ENCODE measurements around the gene RXRA. TPM values are rescaled to one million over a fixed set of nuclear protein-coding genes. Genes with fewer than 3 reads are reported as not detected.

RXRA gene
- polyA plus RNA-seq, 1 donor from 2014 or later: 2.7 TPM

DNA sequence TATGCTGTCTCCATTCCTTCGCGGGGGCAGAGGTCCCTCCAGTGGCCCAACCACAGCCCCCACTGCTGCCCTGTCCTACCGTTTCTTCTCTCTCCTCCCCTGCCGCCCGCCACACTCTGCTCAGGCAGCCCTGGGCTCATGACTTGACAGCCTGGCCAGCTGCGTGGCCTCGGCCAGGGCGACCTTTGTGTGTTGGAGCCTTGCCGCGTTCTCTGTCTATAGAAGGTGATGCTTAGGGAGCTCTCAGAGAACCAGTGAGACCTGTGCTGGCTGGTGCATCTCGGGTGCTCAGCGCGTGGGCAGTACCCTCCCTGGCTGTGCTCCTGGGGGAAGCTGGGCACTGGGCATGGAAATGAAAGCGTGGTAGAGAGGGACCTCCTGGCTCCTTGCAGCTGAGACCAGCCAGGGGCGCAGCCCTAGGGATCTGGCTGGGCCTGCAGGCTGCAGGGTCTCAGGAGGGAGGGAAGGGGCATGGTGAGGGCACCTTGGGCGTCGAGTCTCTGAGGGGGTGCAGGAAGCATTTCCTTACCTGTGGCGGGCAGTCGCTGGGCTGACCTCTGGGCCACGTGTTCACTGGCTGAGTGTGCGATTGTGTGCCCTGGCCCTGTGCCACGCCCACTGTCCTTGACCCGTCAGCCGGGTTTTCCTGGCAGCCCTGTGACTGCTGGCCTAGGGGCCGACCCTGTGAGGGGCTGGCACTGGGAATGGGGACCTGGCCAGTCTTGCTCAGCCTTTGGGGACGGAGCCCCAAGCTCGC is 50.3 kb downstream of the RXRA start:
- TF ChIP-seq EP300 (conservative IDR thresholded peaks at IDR 0.05; ENCODE audit: poor library complexity, severe bottlenecking): no peak
- no peak for TF ChIP-seq EZH2 (IDR thresholded peaks at IDR 0.05; ENCODE audit: borderline replicate concordance, insufficient read depth, low read length, poor library complexity, severe bottlenecking)
- no peak for TF ChIP-seq RAD21 (conservative IDR thresholded peaks at IDR 0.05)
- no peak for TF ChIP-seq TAF1 (IDR thresholded peaks at IDR 0.05; ENCODE audit: low read depth)
- TF ChIP-seq, protein P1, sequence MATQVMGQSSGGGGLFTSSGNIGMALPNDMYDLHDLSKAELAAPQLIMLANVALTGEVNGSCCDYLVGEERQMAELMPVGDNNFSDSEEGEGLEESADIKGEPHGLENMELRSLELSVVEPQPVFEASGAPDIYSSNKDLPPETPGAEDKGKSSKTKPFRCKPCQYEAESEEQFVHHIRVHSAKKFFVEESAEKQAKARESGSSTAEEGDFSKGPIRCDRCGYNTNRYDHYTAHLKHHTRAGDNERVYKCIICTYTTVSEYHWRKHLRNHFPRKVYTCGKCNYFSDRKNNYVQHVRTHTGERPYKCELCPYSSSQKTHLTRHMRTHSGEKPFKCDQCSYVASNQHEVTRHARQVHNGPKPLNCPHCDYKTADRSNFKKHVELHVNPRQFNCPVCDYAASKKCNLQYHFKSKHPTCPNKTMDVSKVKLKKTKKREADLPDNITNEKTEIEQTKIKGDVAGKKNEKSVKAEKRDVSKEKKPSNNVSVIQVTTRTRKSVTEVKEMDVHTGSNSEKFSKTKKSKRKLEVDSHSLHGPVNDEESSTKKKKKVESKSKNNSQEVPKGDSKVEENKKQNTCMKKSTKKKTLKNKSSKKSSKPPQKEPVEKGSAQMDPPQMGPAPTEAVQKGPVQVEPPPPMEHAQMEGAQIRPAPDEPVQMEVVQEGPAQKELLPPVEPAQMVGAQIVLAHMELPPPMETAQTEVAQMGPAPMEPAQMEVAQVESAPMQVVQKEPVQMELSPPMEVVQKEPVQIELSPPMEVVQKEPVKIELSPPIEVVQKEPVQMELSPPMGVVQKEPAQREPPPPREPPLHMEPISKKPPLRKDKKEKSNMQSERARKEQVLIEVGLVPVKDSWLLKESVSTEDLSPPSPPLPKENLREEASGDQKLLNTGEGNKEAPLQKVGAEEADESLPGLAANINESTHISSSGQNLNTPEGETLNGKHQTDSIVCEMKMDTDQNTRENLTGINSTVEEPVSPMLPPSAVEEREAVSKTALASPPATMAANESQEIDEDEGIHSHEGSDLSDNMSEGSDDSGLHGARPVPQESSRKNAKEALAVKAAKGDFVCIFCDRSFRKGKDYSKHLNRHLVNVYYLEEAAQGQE (IDR thresholded peaks at IDR 0.05; ENCODE audit: borderline replicate concordance): no peak
- TF ChIP-seq POLR2AphosphoS5 (IDR thresholded peaks at IDR 0.05): no peak
- TF ChIP-seq, protein P2, sequence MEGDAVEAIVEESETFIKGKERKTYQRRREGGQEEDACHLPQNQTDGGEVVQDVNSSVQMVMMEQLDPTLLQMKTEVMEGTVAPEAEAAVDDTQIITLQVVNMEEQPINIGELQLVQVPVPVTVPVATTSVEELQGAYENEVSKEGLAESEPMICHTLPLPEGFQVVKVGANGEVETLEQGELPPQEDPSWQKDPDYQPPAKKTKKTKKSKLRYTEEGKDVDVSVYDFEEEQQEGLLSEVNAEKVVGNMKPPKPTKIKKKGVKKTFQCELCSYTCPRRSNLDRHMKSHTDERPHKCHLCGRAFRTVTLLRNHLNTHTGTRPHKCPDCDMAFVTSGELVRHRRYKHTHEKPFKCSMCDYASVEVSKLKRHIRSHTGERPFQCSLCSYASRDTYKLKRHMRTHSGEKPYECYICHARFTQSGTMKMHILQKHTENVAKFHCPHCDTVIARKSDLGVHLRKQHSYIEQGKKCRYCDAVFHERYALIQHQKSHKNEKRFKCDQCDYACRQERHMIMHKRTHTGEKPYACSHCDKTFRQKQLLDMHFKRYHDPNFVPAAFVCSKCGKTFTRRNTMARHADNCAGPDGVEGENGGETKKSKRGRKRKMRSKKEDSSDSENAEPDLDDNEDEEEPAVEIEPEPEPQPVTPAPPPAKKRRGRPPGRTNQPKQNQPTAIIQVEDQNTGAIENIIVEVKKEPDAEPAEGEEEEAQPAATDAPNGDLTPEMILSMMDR (IDR thresholded peaks at IDR 0.05; ENCODE audit: poor library complexity, severe bottlenecking): no peak
- TF ChIP-seq SMC3 (conservative IDR thresholded peaks at IDR 0.05; ENCODE audit: poor library complexity): no peak
- no peak for TF ChIP-seq MXI1 (conservative IDR thresholded peaks at IDR 0.05; ENCODE audit: poor library complexity, severe bottlenecking)
- Histone ChIP-seq H3K36me3 (ENCODE audit: insufficient read depth, low read length) (no peaks in the 10 kb centered on the region), H3K9ac (ENCODE audit: low read length) (no peak overlapping the region), H3K9me3 (ENCODE audit: low read length) (no peaks in the 10 kb centered on the region), H4K20me1 (ENCODE audit: insufficient read depth) (no peaks in the 10 kb centered on the region), H3K4me3 (ENCODE audit: low read length) (no peak overlapping the region), H3F3A (ENCODE audit: insufficient read depth, low read length, poor library complexity, severe bottlenecking) (no peaks in the 10 kb centered on the region), H3K4me2 (ENCODE audit: low read length) (no peak overlapping the region), H2AFZ (ENCODE audit: low read depth, low read length) (no peak overlapping the region), H3K79me2 (replicated peaks; ENCODE audit: insufficient read depth, low read length) (no peaks in the 10 kb centered on the region), H3K27me3 (ENCODE audit: insufficient read depth, low read depth, low read length) (no peaks in the 10 kb centered on the region), H3K27ac (ENCODE audit: low read length) (no peak overlapping the region), H3K9me2 (ENCODE audit: insufficient read depth, low read length) (no peaks in the 10 kb centered on the region)

DNA sequence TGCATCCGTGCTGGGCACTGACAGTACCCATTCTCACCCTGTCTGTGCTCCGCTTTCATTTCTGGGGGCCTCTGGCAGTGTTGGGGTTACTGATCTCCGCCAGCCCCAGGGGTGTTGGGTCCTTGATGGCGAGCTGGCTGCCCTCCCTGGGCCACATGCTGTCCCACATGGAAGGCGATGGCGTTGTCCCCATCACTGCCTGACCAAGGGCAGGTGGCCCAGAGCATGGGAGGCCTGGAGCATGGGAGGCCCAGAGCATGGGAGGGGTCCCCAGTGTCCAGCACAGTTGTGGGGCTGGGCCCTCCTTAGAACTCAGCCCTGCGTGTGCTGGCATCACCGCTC is 50.9 kb downstream of the RXRA start:
- TF ChIP-seq EZH2 (IDR thresholded peaks at IDR 0.05; ENCODE audit: borderline replicate concordance, insufficient read depth, low read length, poor library complexity, severe bottlenecking) (no peak), MXI1 (conservative IDR thresholded peaks at IDR 0.05; ENCODE audit: poor library complexity, severe bottlenecking) (no peak), POLR2AphosphoS5 (IDR thresholded peaks at IDR 0.05) (no peak), SMC3 (conservative IDR thresholded peaks at IDR 0.05; ENCODE audit: poor library complexity) (no peak), TAF1 (IDR thresholded peaks at IDR 0.05; ENCODE audit: low read depth) (no peak), RAD21 (conservative IDR thresholded peaks at IDR 0.05) (no peak), EP300 (conservative IDR thresholded peaks at IDR 0.05; ENCODE audit: poor library complexity, severe bottlenecking) (no peak)
- TF ChIP-seq, protein P1 (IDR thresholded peaks at IDR 0.05; ENCODE audit: borderline replicate concordance): no peak
- TF ChIP-seq, protein P2 (IDR thresholded peaks at IDR 0.05; ENCODE audit: poor library complexity, severe bottlenecking): no peak
- H3K27ac ChIP-seq (ENCODE audit: low read length): no peak overlapping the region
- H2AFZ ChIP-seq (ENCODE audit: low read depth, low read length): no peak overlapping the region
- no peak overlapping the region for H3K4me2 ChIP-seq (ENCODE audit: low read length)
- H3K36me3 ChIP-seq (ENCODE audit: insufficient read depth, low read length): no peaks in the 10 kb centered on the region
- no peaks in the 10 kb centered on the region for H3K9me2 ChIP-seq (ENCODE audit: insufficient read depth, low read length)
- H3K9me3 ChIP-seq (ENCODE audit: low read length): no peaks in the 10 kb centered on the region
- H3K27me3 ChIP-seq (ENCODE audit: insufficient read depth, low read depth, low read length): no peaks in the 10 kb centered on the region
- no peaks in the 10 kb centered on the region for H4K20me1 ChIP-seq (ENCODE audit: insufficient read depth)
- no peaks in the 10 kb centered on the region for H3F3A ChIP-seq (ENCODE audit: insufficient read depth, low read length, poor library complexity, severe bottlenecking)
- H3K4me3 ChIP-seq (ENCODE audit: low read length): no peak overlapping the region
- no peak overlapping the region for H3K9ac ChIP-seq (ENCODE audit: low read length)
- no peaks in the 10 kb centered on the region for H3K79me2 ChIP-seq (replicated peaks; ENCODE audit: insufficient read depth, low read length)
